Small intestine (tissue), 7 donors: Measurements from ENCODE around the gene INSR. TPM values are rescaled to one million over a fixed set of nuclear protein-coding genes. Genes with fewer than 3 reads are reported as not detected.

ENCODE experiments used
- DNase-seq, 2 donors: peaks; one replicate each; pipeline versions ENCODE4 v3.0.0 to v3.0.0-alpha.2; 2013
- FAIRE-seq: peaks from 2 replicates; lab custom pipeline; 2012; peaks lifted over from hg19 to GRCh38; lab: Jason Lieb, UNC
- H3K27ac ChIP-seq, 3 donors: one replicate each; pipeline ENCODE4 v1.5.1; 2013; ENCODE audit warnings: low read length in 2 of 3, mild to moderate bottlenecking in 2 of 3, control low read depth in 1 of 3, inconsistent platforms in 1 of 3, low read depth in 1 of 3, moderate library complexity in 1 of 3
- H3K27me3 ChIP-seq, 3 donors: one replicate each; pipeline ENCODE4 v1.6.1; 2013; ENCODE audit warnings: low read length in 3 of 3, inconsistent platforms in 1 of 3; ENCODE audit not compliant: control insufficient read depth in 3 of 3, insufficient read depth in 3 of 3
- H3K36me3 ChIP-seq, 3 donors: one replicate each; pipeline ENCODE4 v1.6.1; 2013; ENCODE audit warnings: low read length in 3 of 3, inconsistent platforms in 1 of 3, low read depth in 1 of 3, mild to moderate bottlenecking in 1 of 3, moderate library complexity in 1 of 3; ENCODE audit not compliant: control insufficient read depth in 3 of 3, insufficient read depth in 2 of 3
- H3K4me1 ChIP-seq, 3 donors: one replicate each; pipeline ENCODE4 v1.6.1; 2013; ENCODE audit warnings: low read length in 2 of 3, inconsistent platforms in 1 of 3, low read depth in 1 of 3, mild to moderate bottlenecking in 1 of 3, moderate library complexity in 1 of 3; ENCODE audit not compliant: control insufficient read depth in 3 of 3, insufficient read depth in 2 of 3
- H3K4me3 ChIP-seq, 3 donors: one replicate each; pipeline ENCODE4 v1.5.1; 2013; ENCODE audit warnings: low read length in 3 of 3, control low read depth in 1 of 3, inconsistent platforms in 1 of 3, low read depth in 1 of 3, mild to moderate bottlenecking in 1 of 3, moderate library complexity in 1 of 3
- H3K9me3 ChIP-seq, 2 donors: one replicate each; pipeline ENCODE4 v1.6.1; 2013; ENCODE audit warnings: low read depth in 1 of 2, low read length in 1 of 2; ENCODE audit not compliant: control insufficient read depth in 2 of 2, insufficient read depth in 1 of 2
- WGBS, 3 donors: extraction: QIAGEN DNeasy Blood & Tissue Kit; methylation state at CpG; one replicate each; pipeline ENCODE4 v1.1.7; 2013; 5-methylcytosine and 5-hydroxymethylcytosine counted together
- polyA plus RNA-seq, 4 donors: library from polyadenylated mRNA; stranded (reverse) in 3 of 4; unstranded in 1 of 4; fragments of 200-250 nt in 3 of 4; fragments of 120-200 nt in 1 of 4; gene quantifications; one replicate each; pipeline versions ENCODE4 v1.2.1 to v1.2.3, GENCODE V29; 2013
- donor health status: healthy with polysubstance abuse.
- donor health status: control.
- donor health status: control.
- donor health status: Bipolar disorder and iron deficiency.
- donor health status: healthy.

Gene INSR
- polyA plus RNA-seq, 4 donors = 10.6 to 34.4 (median 16.0) TPM

DNA sequence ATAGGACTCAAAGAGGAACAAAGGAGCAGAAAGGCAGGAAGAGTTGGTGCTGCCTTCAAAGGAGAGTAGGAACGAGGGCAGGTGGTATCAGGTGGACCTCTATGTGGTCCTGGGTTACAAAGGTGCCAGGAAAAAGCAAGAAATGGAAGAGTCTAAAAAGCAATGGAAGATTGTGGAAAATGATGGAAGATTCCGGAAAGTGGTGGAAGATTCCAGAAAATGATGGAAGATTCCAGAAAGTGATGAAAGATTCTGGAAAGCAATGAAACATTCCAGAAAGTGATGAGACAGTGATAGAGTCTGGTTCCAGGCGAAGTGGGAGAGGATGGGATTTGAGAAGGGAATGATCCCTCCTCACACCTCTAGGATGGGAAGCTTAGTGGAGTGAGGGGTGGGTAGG is 169.4 kb downstream of the INSR start:
- no peaks in the 10 kb centered on the region for H3K4me1 ChIP-seq
- FAIRE-seq (no peak), DNase-seq (no peak)
- peaks cover 9 to 76% (median 17%) of the 10 kb centered on the region in 3 donors for H3K36me3 ChIP-seq
- no peak overlapping the region for H3K27ac ChIP-seq
- H3K9me3 ChIP-seq = peaks cover 0 to 22% of the 10 kb centered on the region in 2 donors
- H3K4me3 ChIP-seq = no peak overlapping the region
- no peaks in the 10 kb centered on the region for H3K27me3 ChIP-seq
- 53 to 70% (median 60%) methylated on average over 3 of the region's 3 CpGs for WGBS, 3 donors

DNA sequence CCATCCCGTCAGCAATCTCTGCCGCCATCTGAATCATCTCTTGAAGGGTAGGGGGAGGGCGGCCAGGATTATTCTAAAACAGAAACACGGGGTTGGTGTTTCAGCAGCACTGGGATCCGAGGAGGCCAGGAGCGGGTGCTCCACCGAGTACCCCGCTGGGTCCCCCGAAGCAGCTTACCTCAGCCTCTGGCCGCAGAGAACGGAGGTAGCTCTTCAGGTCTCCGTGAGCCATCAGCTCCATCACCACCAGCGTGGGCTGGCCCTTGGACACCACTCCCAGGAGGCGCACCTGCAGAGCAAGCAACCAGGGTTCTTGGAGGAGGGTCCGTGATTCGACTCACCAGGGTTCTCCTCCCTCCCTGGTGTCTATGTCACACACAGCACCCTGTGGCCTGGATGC is 171.5 kb downstream of the INSR start:
- Histone ChIP-seq H3K27me3 (no peaks in the 10 kb centered on the region), H3K27ac (no peak overlapping the region), H3K9me3 (peaks cover 0 to 22% of the 10 kb centered on the region in 2 donors), H3K36me3 (peaks cover 9 to 71% (median 20%) of the 10 kb centered on the region in 3 donors), H3K4me1 (no peaks in the 10 kb centered on the region), H3K4me3 (no peak overlapping the region)
- FAIRE-seq (no peak), DNase-seq (no peak)
- WGBS, 3 donors = 96 to 98% (median 96%) methylated on average over 16 of the region's 16 CpGs

DNA sequence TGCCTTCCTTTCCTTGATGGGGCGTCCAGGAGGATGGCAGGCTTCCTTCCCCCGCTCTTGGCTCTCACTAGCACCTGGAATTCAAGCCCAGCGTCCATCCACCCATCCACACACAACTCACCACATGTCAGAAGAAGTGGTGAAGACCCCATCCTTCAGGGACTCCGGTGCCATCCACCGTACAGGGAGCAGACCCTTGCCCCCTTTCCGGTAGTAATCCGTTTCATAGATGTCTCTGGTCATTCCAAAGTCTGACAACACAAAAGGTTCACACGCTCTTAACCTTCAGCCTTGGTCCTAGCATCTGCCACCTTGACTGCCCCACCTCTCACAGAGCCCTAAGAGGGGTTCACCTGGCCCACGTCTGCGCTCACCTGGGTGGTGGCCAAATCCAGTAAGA is 173.7 kb downstream of the INSR start:
- 87 to 94% (median 94%) methylated on average over 9 to 10 of the region's 10 CpGs for WGBS, 3 donors
- DNase-seq (no peak), FAIRE-seq (no peak)
- no peak overlapping the region for H3K4me3 ChIP-seq
- H3K4me1 ChIP-seq = no peaks in the 10 kb centered on the region
- H3K36me3 ChIP-seq = peaks cover 3 to 73% (median 15%) of the 10 kb centered on the region in 3 donors
- peaks cover 0 to 6% of the 10 kb centered on the region in 2 donors for H3K9me3 ChIP-seq
- no peaks in the 10 kb centered on the region for H3K27me3 ChIP-seq
- H3K27ac ChIP-seq = no peak overlapping the region

DNA sequence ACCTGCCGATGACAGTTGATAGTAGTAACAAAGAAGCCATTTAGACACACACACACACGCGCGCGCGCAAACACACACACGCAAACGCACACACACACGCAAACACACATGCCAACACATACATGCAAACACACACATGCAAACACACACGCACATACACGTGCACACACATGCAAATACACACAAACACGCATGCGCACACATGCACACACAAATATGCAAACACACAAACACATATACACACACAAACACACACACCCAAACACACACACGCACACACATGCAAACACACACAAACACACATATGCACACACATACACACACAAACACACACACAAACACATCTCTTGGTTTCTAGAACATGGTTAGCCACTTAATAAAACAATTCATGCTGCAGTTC is 174.6 kb downstream of the INSR start:
- Histone ChIP-seq H3K9me3 (no peaks in the 10 kb centered on the region), H3K27me3 (no peaks in the 10 kb centered on the region), H3K27ac (no peak overlapping the region), H3K4me1 (no peaks in the 10 kb centered on the region), H3K36me3 (peaks cover 3 to 69% (median 15%) of the 10 kb centered on the region in 3 donors), H3K4me3 (no peak overlapping the region)
- WGBS, 3 donors = 88 to 93% (median 89%) methylated on average over 14 of the region's 14 CpGs
- no peak for DNase-seq
- FAIRE-seq = no peak

DNA sequence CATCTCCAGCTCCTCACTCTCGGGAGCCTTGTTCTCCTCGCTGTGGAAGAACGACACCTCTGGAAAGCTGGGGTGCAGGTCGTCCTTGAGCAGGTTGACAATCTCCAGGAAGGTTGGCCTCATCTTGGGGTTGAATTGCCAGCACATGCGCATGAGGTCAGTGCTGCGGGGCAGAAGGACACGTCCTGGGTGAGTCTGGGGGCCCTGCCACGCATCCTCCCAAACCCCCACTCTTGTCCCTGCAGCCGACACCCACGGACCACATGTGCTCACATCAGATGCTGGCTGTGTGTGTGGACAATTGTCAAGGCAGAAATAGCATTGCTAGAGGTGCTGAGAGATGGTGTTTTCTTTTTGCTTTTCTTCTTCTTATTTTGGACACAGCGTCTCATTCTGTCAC is 177.0 kb downstream of the INSR start:
- FAIRE-seq (no peak), DNase-seq (no peak)
- no peak overlapping the region for H3K27ac ChIP-seq
- peaks cover 0 to 7% of the 10 kb centered on the region in 2 donors for H3K9me3 ChIP-seq
- no peaks in the 10 kb centered on the region for H3K4me1 ChIP-seq
- no peaks in the 10 kb centered on the region for H3K27me3 ChIP-seq
- no peak overlapping the region for H3K4me3 ChIP-seq
- peaks cover 3 to 57% (median 15%) of the 10 kb centered on the region in 3 donors for H3K36me3 ChIP-seq
- 79 to 90% (median 89%) methylated on average over 11 of the region's 11 CpGs for WGBS, 3 donors

DNA sequence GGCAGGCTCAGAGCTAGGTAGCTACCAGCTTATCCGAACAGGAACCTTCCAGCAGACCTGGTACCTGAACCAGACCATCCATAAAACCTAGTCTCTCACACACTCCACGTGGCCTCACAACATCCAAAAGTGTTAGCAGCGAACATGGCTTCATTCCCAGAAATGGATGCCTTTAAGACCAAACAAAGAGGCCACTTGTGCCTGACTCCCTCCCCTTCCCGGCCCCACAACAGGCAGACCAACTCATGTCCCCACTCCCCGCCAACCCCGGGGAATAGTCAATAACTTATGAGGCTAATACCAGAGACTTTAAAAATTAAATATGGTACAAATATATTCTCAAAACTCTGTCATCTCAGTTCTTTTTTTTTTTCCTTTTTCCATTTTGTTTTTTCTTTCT is 178.5 kb downstream of the INSR start:
- Histone ChIP-seq H3K36me3 (peaks cover 0 to 42% (median 12%) of the 10 kb centered on the region in 3 donors), H3K27me3 (no peaks in the 10 kb centered on the region), H3K27ac (no peak overlapping the region), H3K9me3 (peaks cover 0 to 10% of the 10 kb centered on the region in 2 donors), H3K4me1 (no peaks in the 10 kb centered on the region), H3K4me3 (no peak overlapping the region)
- FAIRE-seq = no peak
- no peak for DNase-seq
- 76 to 90% (median 83%) methylated on average over 6 of the region's 6 CpGs for WGBS, 3 donors

DNA sequence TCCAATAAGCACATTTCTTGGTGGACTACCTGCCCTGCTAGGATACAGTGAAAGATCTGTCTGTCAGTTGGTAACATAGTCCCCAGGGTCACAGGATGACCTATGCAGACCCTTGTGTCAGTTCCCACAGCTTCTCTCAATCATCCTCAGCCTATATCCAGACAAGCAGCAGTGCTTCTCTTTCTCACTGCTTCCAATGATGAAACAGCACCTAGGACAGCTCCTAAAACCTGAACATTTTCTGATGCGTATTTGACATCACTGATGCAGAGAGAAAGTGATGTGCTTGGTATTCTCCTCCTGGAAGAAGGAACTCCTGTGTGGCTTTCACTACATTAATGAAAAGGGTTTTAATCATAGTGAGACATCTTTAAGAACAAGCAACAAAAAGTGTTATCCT is 181.0 kb downstream of the INSR start:
- no peak for FAIRE-seq
- H3K36me3 ChIP-seq = peaks cover 0 to 28% (median 7%) of the 10 kb centered on the region in 3 donors
- peaks cover 0 to 13% of the 10 kb centered on the region in 2 donors for H3K9me3 ChIP-seq
- DNase-seq = no peak
- H3K4me1 ChIP-seq = no peaks in the 10 kb centered on the region
- 88 to 98% (median 94%) methylated on average over 1 of the region's 1 CpG for WGBS, 3 donors
- H3K4me3 ChIP-seq = no peak overlapping the region
- H3K27ac ChIP-seq = no peak overlapping the region
- no peaks in the 10 kb centered on the region for H3K27me3 ChIP-seq

DNA sequence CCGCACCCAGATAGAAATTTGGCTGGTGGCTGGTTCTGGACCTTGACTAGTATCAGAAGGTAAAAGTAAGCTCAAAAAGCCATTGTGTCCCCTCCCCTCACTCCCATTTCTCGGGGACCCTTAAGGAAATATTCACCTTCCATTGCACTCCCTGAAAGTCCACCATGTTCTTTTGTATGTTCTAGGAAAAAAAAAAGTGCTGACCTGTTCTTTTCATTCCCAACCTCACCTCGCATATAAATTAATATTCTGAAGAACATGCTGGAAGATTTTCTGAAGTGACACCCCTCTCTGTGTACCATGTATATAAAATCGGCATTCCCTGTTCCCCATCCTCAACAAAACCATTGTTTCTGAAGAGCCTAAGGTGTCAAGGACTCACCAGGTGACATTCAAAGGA is 181.5 kb downstream of the INSR start:
- Histone ChIP-seq H3K27ac (no peak overlapping the region), H3K4me1 (no peaks in the 10 kb centered on the region), H3K27me3 (no peaks in the 10 kb centered on the region), H3K9me3 (peaks cover 0 to 16% of the 10 kb centered on the region in 2 donors), H3K4me3 (no peak overlapping the region), H3K36me3 (peaks cover 0 to 24% (median 7%) of the 10 kb centered on the region in 3 donors)
- no peak for DNase-seq
- 85 to 88% (median 85%) methylated on average over 4 of the region's 4 CpGs for WGBS, 3 donors
- no peak for FAIRE-seq

DNA sequence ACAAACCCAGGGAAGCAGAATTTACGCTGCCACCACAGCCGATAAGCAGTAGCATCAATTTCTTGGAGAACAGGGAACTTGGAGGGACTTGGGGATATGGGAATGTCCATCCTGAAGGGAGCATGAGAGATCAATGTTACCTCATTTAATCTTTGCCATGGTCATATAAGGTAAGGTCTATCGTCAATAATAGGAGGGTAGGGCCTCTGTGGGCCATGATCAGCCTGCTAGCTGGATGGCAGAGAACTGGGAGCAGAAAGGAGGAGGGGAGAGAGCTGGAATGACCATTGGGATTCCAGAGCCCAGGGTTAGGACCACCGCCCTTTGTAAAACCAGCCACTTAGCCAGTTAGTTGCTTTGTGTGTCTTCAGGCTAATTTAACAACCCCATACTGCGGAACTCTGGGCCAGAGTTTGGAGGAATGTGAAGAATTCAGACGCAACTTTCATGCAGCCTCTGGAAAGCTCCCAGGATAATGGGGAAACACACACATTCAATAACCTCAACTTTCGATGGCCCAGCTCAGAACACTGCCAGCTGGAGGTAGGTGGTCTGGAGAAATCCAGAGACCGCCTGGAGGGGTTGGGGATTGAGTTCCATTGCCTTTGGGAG is 184.4 kb downstream of the INSR start:
- H3K4me1 ChIP-seq = no peaks in the 10 kb centered on the region
- H3K36me3 ChIP-seq = peaks cover 0 to 2% (median 0%) of the 10 kb centered on the region in 3 donors
- H3K4me3 ChIP-seq = no peak overlapping the region
- 57 to 66% (median 61%) methylated on average over 8 of the region's 8 CpGs for WGBS, 3 donors
- no peak for DNase-seq
- H3K9me3 ChIP-seq = peaks cover 0 to 16% of the 10 kb centered on the region in 2 donors
- no peak overlapping the region for H3K27ac ChIP-seq
- no peaks in the 10 kb centered on the region for H3K27me3 ChIP-seq
- no peak for FAIRE-seq
